ENCODE measurements around the gene PCGF1.

Gene PCGF1

DNA sequence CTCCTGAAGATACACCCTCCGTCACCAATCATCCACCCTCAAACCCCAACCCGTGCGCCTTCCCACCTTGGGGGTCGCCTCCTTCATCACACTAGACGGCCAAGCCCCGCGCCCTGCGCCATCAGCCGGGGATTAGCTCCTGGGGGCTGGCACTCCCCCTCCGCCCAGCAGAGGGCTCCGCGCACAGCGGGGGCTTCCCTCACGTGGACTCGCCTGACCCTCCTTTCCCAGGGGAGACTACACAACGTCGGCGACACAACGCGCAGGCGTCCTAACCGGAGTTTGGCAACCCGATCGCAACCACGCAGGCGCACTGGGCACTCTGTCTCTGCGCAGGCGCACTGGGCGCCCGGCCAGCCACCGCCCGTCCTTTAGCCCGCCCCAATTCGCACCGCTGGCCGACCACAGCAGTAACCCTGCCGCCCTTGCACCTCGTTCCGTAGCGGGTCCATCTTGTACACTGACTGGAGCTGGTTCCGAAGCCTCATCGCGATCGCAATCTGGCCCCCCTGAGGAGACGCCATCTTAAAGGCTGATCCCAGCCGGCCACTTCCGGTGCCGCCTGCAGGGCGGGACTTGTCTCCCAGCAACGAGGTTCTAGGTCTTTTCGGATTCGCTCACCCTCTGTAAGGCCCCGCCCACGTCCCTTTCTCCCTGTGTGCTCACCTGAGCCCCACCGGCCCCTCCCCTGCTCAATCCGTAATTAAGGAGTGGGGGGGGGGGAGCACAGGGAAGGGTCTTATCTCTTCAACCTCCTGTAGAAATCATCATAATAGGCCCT, at the start of gene PCGF1:
TSS of gene PCGF1 (minus strand) at position 551 of the 781 bp plus-strand sequence. CDS start at position 524, 27 bp downstream.
- DNase-seq (ENCODE audit: low read depth): peak; percentile 96

DNA sequence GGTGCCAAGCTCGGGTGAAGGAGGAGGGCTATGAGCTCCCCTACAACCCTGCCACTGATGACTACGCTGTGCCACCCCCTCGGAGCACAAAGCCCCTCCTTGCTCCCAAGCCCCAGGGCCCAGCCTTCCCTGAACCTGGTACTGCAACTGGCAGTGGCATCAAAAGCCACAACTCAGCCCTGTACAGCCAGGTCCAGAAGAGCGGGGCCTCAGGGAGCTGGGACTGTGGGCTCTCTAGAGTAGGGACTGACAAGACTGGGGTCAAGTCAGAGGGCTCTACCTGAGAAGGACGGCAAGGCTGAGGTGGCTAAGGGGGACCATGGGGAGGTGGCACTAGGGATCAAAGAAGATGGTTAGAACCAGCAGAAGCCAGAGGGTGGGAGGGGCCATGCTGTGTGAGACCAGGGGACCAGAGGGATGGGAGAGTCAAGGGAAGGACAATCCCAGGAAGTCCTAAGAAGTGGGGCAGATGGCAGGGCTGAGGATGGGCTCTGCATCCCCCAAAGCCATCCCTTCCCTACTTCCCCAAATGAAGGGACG, 49.4 kb upstream of the PCGF1 start:
- DNase-seq (ENCODE audit: low read depth): no peak

DNA sequence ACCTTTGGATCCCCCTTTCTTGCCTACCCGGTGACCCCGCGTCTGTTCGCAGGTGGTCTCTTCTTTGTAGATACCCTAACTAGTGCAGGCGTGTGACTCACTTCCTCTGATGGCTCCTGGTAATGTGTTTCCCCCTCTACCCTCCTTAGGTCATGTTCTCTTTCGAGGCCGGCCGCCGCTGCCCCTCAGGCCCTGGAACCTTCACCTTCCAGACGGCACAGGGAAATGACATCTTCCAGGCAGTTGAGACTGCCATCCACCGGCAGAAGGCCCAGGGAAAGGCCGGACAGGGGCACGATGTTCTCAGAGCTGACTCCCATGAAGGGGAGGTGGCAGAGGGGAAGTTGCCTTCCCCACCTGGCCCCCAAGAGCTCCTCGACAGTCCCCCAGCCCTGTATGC, 48.7 kb upstream of the PCGF1 start:
- DNase-seq (ENCODE audit: low read depth): no peak

DNA sequence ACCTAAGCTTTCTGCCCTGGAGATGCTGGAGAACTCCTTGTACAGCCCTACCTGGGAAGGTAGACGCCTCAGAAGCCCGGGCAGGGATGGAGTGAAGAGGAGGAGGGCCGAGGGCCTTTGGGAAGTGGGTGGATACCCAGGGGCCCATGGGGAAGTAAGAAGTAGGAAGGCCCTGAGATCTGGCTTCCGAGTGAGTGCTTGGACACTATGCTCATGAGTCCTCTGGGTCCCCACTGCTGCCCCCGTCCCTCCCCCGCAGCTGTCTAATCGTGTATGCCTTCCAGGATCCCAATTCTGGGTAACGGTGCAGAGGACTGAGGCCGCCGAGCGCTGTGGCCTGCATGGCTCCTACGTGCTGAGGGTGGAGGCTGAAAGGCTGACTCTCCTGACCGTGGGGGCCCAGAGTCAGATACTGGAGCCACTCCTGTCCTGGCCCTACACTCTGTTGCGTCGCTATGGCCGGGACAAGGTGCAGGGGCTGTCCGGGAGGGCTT, 48.2 kb upstream of the PCGF1 start:
- no peak for DNase-seq (ENCODE audit: low read depth)

DNA sequence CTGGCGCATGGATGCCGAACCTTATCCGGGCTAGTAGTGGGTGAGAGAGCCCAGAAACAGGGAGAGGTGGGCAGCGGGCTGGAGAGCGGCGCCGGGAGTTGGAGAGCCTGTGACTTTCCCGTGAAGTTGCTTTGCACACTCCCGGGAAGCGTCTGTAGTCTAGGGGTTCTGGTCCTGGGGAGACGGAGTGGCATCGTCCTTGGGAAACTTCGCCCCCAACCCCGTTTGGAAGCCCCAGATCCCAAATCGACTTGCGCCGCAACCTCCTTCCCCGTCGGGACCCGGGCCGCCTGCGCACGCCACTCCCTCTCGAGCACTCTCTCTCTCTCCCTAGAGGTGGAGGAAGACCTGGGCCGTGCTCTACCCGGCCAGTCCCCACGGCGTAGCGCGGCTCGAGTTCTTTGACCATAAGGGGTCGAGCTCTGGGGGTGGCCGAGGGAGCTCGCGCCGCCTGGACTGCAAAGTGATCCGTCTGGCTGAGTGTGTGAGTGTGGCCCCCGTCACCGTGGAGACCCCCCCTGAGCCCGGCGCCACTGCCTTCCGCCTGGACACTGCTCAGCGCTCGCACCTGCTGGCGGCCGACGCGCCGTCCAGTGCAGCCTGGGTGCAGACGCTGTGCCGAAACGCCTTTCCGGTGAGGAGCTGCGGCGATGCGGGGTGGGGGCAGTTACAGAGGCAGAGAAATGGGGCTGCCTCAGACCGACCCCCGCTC, 47.5 kb upstream of the PCGF1 start:
- DNase-seq (ENCODE audit: low read depth): no peak

DNA sequence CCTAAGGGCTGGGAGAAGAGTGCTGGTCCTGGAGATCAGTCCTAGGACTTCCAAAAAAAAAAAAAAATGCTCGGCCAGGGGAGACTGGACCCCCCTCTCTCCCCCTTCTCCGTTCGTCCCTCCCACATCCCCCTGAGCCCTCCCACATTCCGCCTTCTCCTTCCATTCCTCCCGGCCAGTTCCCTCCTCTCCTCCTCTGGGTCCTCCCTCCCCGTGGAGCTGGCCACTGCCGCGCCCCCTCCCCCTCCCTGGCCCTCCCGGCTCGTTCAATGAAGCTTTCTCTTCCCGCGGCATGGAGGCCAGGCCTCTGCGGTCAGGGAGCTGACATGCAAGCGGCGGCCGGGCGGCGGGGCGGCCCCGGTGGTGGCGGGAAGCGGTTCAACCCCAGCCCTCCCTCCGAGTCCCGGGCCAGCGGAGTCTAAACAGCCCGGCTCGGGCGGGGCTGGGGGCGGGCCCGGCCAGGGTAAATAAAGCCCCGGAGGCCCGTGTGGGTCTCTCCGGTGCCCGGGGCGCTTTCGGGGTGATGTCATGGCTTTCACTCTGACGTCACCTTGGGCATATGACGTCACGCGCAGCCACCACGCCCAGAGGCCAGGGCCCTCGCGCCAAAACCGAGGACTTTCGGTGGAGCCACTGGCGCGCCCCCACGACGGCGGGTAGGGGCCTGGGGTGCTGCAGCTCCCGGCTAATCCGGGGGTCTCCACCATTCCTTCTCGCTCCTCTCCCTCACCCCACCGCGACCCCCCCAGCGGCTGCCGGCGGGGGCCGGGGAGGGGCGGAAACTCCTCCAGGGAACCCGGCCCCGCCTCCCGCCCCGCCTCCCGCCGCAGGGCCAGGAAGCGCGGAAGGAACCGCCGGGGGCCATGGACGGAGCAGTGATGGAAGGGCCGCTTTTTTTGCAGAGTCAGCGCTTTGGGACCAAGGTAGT, 46.7 kb upstream of the PCGF1 start, which contains the start of the genes DOK1 and LOXL3:
TSS of gene DOK1 (plus strand) at position 829 of the 928 bp plus-strand sequence. CDS start at position 864, 35 bp downstream.
TSS of gene LOXL3 (minus strand) at position 51 of the 928 bp plus-strand sequence. CDS start 1,308 bp downstream, outside the sequence.
- peak; percentile 70 for DNase-seq (ENCODE audit: low read depth)

DNA sequence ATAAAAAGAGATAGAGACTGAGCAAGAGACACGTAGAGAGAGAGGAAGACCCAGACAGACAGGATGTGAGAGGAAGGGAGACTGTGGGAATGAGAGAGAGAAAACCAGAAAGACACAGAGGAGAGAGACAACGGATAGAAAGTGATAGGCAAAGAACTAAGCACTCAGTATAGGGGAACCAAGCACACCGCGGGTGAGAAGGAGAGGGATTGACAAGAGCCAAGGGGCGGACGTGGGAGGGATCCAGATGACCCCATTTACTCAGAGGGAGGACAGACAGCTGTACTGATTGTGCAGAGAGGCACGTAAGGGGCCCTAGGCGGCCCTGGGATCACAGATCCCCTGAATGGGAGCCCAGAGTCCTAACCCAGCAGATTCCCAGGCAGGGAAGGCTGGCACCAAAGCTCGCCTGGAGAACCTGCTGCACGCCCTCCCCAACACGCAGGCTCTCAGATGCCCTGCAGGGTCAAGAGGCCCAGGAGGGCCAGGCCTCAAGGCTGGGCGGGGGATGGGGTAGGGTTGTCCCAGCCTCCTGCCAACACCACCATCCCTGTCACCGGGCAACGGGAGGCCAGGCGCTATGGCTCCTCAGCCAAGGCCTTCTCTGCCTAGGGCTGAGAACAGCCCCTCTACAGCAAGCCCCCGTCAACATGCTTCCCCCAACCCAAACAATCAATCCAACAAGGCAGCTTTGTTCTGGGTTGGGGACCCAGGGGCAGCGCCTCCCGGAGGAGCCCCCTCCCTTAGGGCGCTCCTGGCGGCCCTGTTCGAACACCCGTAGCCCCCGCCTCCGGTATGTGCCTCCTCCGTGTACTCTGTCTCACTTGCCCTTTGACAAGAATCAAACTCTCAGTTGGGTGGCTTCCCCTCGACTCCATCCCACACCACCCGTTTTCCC, 45.7 kb upstream of the PCGF1 start:
- no peak for DNase-seq (ENCODE audit: low read depth)

DNA sequence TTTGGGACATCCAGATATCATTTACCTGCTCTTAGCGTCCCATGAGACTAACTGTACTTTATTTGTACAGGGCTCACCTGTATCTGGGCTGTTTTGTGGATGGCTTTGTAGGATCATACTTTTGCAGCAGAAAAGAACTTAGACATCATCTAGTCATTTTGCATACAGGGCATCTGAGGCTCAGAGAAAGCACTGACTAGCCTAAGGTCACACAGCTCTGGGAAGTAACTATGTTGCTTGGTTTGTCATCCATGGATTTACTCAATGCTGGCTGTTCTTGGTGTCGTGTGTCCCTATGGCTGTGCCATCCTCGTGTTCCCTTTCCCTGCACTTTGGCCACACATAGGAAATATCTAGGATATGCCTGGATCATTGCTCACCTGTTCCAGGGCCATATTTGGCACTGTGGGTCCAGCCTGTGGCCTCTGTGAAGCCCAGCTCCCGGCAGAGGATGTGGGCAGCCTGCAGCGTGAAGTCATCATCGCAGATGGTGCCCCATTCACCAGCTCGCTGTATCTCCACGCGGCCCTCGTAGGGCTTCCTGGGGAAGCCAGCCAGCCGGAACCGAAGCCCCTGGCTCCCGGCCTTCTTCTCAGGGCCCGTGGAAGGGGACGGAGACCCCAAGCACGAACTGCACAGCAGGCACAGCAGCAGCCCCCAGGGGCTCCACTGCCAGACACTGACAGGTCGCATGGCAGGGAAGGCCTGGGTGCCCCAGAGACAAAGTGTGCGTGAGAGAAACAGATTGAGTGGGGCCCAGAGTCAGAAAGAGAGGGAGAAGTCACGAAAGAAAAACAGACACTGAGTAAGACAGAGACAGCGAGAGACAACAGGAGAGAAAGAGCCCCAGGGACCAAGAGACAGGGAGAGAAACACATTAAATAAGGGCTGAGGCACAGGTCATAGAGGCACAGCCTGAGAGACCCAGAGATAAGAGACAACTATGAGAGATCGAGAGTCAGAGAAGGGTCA, 44.7 kb upstream of the PCGF1 start:
- DNase-seq (ENCODE audit: low read depth): no peak

DNA sequence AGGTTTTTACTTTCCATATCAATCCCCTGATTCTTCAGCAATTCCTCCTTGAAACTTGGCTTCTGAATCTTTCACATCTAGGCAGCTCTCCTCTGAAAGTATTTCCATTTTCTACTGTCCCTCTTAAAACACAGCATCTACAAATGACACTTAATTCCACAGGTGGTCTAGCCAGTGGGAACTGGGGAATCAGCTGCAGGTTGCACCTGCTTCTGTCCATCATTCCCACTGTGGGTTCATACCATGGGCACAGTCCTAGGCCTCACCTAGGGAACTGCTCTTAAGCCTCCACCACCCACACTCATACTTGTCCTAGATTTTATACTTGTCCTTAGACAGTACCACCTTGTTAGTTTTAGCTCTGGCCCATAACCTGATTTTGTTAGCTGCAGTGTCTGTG, 44.0 kb upstream of the PCGF1 start:
- DNase-seq (ENCODE audit: low read depth): no peak

DNA sequence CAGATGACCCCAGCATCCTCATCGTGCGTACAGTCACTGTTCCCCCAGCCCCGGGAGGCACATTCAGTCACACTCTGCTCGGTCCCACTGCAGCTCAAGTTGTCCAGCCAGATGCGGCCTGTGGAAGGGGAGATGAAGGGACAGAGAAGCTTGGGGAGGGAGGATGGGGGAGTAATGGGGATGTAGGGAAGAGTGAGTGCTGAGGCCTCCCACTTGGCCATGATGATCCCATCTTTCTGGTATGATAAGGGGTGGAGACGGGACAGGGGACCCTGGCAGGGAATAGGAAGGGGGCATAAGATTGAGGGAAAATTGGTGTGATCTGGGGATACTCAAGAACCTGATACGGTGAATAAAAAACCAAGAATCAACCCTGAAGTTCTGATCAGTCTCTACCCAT, 42.7 kb upstream of the PCGF1 start:
- no peak for DNase-seq (ENCODE audit: low read depth)

DNA sequence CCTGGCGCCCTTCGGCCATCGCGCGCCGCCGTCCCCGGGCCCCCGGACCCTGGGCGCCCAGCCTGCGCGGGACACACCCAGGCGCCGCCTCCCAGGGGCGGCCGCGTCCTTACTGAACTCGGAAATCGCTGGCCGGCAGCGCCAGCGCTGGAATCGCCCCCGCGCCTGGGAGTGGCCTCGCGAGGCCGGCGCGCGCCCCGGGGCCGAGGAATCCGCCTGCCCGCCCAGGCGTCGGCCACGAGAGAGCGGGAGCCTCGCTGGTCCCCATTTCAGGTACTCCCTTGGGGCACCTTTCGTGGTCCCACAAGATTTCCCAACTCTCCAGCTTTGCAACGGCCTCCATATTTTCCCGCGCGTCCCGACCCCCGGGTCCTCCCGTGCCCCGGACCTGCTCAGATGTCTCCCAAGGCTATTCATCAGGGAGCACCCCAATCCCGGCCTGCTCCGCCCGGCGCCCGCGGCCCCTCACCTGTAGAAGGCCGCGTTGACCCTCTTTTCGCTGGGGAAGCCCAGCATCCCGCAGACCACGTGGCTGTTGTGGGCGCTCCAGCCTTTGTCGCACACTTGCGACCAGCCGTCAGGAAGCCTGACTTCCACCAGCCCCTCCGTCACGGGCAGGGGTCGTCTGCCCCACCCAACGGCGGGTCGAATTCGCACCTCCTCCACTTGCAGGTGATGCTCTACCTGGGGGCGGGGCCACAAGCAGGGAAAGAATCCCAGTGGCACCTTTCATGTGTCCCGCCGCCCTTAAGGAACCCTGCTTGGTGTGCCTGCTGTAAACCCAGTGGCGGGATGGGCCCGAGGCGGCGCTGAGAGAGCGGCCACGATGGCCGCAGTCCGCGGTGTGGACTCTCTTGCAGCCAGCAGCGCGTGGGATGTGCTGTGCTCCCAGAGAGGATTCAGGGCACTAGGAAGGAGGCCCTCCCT, 41.7 kb upstream of the PCGF1 start:
- DNase-seq (ENCODE audit: low read depth): no peak

DNA sequence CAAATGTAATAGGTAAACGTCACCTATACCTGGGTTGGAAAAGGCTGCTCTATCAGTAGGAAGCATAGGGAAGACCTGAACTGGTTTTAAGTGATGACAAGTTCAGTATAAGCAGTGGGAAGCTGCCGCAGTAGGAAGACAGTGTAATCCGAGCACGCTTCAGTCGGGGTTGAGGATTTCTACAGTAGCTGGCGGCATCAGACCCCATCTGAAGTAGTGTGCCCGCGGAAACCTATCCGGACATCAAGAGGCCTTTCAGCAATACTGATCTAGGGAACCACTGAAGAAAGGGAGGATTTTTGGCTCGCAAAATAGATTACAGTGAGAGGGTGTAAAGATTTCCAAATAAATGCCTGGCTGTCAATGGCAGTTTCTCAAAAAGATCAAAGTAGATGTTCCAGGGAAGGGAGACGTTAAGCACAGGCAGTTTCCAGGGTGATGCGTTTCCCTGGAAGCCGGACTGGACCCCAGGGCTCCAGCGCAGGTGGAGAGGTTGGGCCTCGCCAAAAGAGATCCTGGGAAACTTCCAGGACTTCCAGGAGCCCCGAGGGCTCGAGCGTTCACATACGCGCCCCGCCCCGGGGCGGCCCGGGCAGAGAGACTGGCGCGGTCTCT, 40.9 kb upstream of the PCGF1 start:
- no peak for DNase-seq (ENCODE audit: low read depth)

DNA sequence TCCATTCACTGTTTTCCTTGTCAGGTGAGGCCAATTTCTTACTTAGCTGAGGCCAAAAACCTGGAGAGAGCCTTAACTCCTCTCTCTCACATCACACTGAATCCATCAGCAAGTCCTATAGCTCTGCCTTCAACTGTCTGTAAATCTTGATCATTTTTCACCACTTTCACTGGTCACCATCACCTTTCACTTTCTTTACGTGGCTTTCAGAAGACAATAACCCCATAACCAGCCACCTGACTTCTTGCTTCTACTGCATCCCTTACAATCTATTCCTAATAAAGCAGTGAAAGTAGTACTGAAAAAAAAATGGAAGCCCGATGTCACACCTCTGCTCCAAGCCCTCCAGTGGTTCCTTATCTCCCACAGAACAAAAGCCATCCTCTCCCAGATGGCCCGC, 38.5 kb upstream of the PCGF1 start:
- no peak for DNase-seq (ENCODE audit: low read depth)

DNA sequence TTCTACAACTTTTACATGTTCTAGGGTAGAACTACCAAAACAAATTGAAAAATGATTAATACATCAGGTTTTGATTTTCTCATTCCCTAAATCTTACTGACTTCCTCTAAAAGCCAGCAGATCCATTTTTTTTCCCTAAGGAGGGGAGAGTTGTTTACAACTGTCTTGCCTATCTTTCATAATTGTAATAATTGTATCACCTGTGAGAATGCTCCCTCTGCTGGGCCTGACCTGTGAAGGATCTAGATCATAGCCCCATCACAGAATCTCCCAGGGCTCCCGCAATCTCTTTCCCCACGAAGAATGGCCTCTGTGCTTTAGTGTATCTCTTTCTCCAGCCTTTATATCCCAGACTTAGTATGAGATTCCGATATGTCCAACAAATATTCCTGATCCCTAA, 37.1 kb upstream of the PCGF1 start:
- no peak for DNase-seq (ENCODE audit: low read depth)

DNA sequence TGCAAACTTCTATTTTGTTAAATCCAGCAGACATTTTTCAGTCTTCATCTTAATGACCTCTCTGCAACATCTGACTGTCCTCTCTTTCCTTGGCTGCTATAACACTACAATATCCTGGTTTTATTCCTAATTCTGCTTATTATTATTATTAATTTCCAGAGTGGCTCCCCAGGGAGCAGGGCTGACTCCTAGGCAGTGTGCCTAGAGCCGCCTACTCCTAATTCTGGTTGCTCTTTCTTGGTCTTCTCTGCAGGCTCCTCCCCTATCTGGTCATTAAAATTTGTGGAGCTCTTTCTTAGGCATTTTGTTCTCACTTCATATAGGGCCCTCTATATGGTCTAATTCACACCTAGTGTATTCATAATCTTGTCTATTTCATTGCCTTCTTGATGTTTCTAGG, 35.5 kb upstream of the PCGF1 start:
- DNase-seq (ENCODE audit: low read depth): no peak

DNA sequence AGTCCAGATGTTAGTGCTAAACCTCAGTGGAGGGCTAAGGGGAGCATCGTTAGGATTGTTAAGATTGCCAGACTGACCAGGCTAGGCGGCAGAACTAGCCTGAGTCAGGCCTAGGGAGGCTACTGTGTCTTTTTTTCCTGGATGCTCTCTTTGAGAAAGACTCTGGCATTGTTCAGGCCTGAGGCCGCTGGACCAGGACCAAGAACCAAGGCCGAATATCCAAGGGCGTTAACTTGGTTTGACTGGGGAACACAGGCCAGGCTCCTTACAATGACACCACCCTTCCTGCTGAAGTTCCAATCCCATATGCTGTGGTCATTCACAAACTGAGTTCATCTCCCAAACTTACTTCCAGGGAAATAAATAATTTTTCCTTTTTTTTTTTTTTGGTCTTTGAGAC, 32.8 kb upstream of the PCGF1 start:
- DNase-seq (ENCODE audit: low read depth): no peak

DNA sequence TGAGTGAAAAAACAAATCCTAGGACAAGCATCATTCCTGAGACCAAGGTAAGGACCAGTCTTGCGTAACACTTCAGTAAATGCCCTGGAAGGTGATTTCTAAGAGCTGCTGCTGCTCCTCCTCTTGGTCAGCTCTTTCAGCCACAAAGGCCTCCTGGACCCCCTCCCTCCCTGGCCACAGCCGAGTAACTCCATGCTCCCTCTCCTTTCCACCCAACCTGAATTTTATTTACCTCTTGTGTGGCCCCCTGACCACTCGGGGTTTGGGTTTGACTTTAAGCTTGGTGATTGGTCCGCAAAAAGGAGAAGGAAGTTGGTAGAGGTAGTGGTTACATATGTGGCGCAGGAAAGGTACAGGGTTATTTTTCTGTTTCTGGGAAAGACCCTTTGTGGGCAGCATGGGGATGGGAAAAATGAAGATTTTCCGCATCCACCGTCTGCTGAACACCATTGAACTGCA, 31.4 kb upstream of the PCGF1 start:
- no peak for DNase-seq (ENCODE audit: low read depth)

DNA sequence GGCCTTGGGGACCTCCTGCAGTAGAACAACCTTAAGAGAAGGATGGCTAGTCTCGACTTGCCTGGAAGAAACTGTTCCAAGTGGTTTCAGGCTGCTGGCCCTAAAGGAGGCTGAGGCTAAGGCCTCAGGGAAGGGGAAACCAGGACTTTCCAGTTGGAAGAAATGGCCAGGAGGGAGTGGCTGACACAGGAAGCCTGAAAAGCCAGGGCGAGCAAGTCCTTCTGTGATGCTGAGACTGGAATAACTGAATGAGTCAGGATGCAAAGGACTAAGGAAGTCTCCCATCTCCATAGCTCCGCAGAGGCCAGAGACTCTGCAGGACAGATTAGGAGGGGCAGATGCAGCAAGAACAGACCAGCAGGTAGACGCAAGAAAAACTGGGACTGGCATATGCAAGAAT, 29.6 kb upstream of the PCGF1 start:
- DNase-seq (ENCODE audit: low read depth): no peak

Measured in activated T-helper 1 cell treated with Interleukin-2 at 50 U/mL for 16 hours (primary cell).